WTC11 (cell line): ENCODE results near the gene NECTIN1. TPM values are rescaled to one million over a fixed set of nuclear protein-coding genes. Genes with fewer than 3 reads are reported as not detected.
"Not testable (repeated sequence)": the region's sequence is repeated elsewhere in the genome, so short reads cannot be mapped to it uniquely, and the experiment has no call there.

Experiments
- ATAC-seq: fragments of 200-7000 bp; cut with Tn5 transposase; 2 replicates; pipeline ENCODE4 v1.10.0; 2021; ENCODE audit warnings: mild to moderate bottlenecking, moderate library complexity
- CTCF ChIA-PET: fragments of 300-600 bp; sonication (Branson Sonifier 250); formaldehyde crosslinking; loops from one replicate; lab custom pipeline; 2021; ENCODE audit warnings: antibody characterized with exemption; lab: Charles Lee
- POLR2A ChIA-PET: fragments of 350-600 bp; sonication (Branson Sonifier 250); formaldehyde crosslinking; loops from one replicate; lab custom pipeline; 2021; ENCODE audit warnings: antibody characterized with exemption; lab: Charles Lee
- DNase-seq: peaks from one replicate; pipeline ENCODE4 v3.0.0; 2021; ENCODE audit warnings: low spot score
- H3K27ac Mint-ChIP-seq: 2 replicates; pipeline ENCODE4 v1.8.0; 2021; ENCODE audit warnings: mixed read lengths
- H3K27me3 Mint-ChIP-seq: 2 replicates; pipeline ENCODE4 v1.8.0; 2021; ENCODE audit warnings: low read depth, mild to moderate bottlenecking, moderate library complexity, mixed read lengths
- H3K36me3 Mint-ChIP-seq: 2 replicates; pipeline ENCODE4 v1.8.0; 2021; ENCODE audit warnings: mixed read lengths
- H3K4me1 Mint-ChIP-seq: 2 replicates; pipeline ENCODE4 v1.8.0; 2022; ENCODE audit warnings: mixed read lengths
- H3K4me3 Mint-ChIP-seq: 2 replicates; pipeline ENCODE4 v1.8.0; 2021; ENCODE audit warnings: mild to moderate bottlenecking, moderate library complexity, mixed read lengths
- H3K9me3 Mint-ChIP-seq: 2 replicates; pipeline ENCODE4 v1.8.0; 2021; ENCODE audit warnings: mixed read lengths
- ELF4 ChIP-seq: sonication (generic); formaldehyde crosslinking; IDR thresholded peaks from 2 replicates; pipeline ENCODE4 v1.8.1; 2022; ENCODE audit warnings: low read depth, mild to moderate bottlenecking, moderate library complexity, missing genetic modification reagents
- FOXP1 ChIP-seq: sonication (generic); formaldehyde crosslinking; IDR thresholded peaks from 2 replicates; pipeline ENCODE4 v1.8.0; 2022; ENCODE audit warnings: missing genetic modification reagents, mild to moderate bottlenecking, moderate library complexity, borderline replicate concordance
- GRHL2 ChIP-seq: fragments of 250-450 bp; sonication (Bioruptor Pico); IDR thresholded peaks from 2 replicates; pipeline ENCODE4 v1.8.0; 2022; ENCODE audit warnings: mild to moderate bottlenecking, moderate library complexity; ENCODE audit not compliant: insufficient replicate concordance, severe bottlenecking
- MXD4 ChIP-seq: fragments of 250-450 bp; sonication (Bioruptor Pico); IDR thresholded peaks from 2 replicates; pipeline ENCODE4 v1.8.0; 2021; ENCODE audit warnings: mild to moderate bottlenecking, moderate library complexity, borderline replicate concordance
- OVOL2 ChIP-seq: fragments of 250-450 bp; sonication (Bioruptor Pico); IDR thresholded peaks from 2 replicates; pipeline ENCODE4 v1.9.0; 2021; ENCODE audit warnings: mild to moderate bottlenecking, borderline replicate concordance
- TP53 ChIP-seq: sonication (generic); formaldehyde crosslinking; IDR thresholded peaks from 2 replicates; pipeline ENCODE4 v1.8.1; 2023; ENCODE audit warnings: mild to moderate bottlenecking, missing genetic modification reagents
- ZNF232 ChIP-seq: sonication (generic); formaldehyde crosslinking; IDR thresholded peaks from 2 replicates; pipeline ENCODE4 v1.8.0; 2022; ENCODE audit warnings: mild to moderate bottlenecking, missing genetic modification reagents
- ZNF263 ChIP-seq: sonication (generic); formaldehyde crosslinking; IDR thresholded peaks from 2 replicates; pipeline ENCODE4 v1.8.1; 2022; ENCODE audit warnings: low read depth, mild to moderate bottlenecking, moderate library complexity, missing genetic modification reagents
- ZNF416 ChIP-seq: fragments of 250-450 bp; sonication (Bioruptor Pico); IDR thresholded peaks from 2 replicates; pipeline ENCODE4 v1.9.0; 2021; ENCODE audit warnings: mild to moderate bottlenecking, inconsistent platforms
- total RNA-seq: library from RNA; stranded (reverse); gene quantifications from 3 replicates; pipeline ENCODE4 v1.2.3, GENCODE V29; 2021
- TF ChIP-seq, protein P1 (sequence below): fragments of 250-450 bp; sonication (Bioruptor Pico); conservative IDR thresholded peaks from 2 replicates; pipeline ENCODE4 v1.9.0; 2021; ENCODE audit warnings: mild to moderate bottlenecking
- TF ChIP-seq, protein P2 (sequence below): fragments of 200-600 bp; IDR thresholded peaks from 2 replicates; pipeline ENCODE4 v1.8.0; 2022; ENCODE audit warnings: antibody characterized with exemption
- TF ChIP-seq, protein P3 (sequence below): sonication (generic); formaldehyde crosslinking; conservative IDR thresholded peaks from 2 replicates; pipeline ENCODE4 v1.8.1; 2023; ENCODE audit warnings: mild to moderate bottlenecking, low read depth, missing genetic modification reagents, moderate library complexity
- TF ChIP-seq, protein P4 (sequence below): sonication (generic); formaldehyde crosslinking; IDR thresholded peaks from 2 replicates; pipeline ENCODE4 v1.8.1; 2023; ENCODE audit warnings: mild to moderate bottlenecking, missing genetic modification reagents

NECTIN1 gene
- total RNA-seq, 1 experiment from 2014 or later = 86.2 TPM

DNA sequence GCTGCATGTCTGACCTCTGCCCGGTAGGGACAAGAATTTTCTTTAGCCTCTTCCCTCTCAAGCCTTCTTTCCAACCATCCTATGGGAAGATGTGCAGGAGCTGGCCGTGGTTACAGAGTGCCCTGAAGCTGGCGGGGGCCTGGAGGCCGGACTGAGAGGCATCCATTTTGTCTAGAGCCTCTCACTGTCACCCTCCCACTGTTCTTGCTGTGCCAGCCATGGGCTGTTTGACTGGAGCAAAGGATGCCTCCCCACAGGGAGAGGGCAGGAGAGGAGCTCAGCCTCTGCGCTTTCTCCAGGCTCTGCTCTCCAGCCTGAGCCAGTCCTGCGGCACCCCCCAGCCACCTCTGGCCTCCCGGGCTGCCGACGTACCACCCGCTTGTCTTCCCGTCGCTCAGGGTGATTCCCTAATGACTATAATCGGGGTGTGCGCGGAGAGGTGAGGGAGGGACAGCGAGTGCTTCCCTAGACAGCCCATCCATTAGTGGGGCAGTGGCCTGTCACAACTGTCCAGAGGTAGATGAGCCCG, 123.8 kb downstream of the NECTIN1 start (continued):
- TF ChIP-seq ZNF263 (CRISPR knock-in tag) (no peak), MXD4 (CRISPR knock-in tag) (no peak)

DNA sequence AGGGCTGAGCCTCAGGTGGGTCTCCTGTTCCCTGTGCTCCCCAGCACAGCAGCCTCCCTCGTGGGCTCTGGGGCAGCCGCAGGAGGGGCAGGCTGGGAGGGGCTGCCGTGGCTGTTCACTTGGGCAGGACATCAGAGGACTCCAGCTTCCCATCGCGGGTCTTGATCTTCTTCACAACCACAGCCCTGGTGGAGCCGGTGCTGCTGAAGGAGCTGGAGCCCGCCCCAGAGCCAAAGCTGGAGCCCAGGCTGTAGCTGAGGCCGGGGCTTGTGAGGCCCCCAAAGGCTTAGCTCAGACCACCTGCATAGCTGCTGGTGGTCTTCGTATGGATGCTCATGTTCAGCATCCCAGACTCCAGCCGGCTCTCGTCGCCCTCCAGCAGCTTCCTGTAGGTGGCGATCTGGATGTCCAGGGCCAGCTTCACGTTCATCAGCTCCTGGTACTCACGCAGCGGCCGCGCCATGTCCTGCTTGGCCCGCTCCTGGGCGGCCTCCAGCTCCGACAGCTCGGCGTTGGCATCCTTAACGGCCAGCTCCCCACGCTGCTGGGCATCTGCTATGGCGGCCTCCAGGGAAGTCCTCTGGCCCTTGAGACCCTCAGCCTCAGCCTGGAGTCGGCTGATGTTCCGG, 126.1 kb downstream of the NECTIN1 start:
- H3K27ac Mint-ChIP-seq = no peak overlapping the region
- ChIA-PET POLR2A (no interaction called here), CTCF (interaction anchor here (0.6 to 4.2 kb wide), 27 partner anchors 12 to 509 kb away, joined by 3 to 28 read pairs (median 5); partner anchors contain the start of gene NECTIN1)
- ATAC-seq (no peak), DNase-seq (peak; percentile 53)
- peaks cover 16% of the 10 kb centered on the region for H3K4me1 Mint-ChIP-seq
- peaks cover 39% of the 10 kb centered on the region for H3K27me3 Mint-ChIP-seq
- no peak overlapping the region for H3K4me3 Mint-ChIP-seq
- no peaks in the 10 kb centered on the region for H3K9me3 Mint-ChIP-seq
- TF ChIP-seq, protein P1, sequence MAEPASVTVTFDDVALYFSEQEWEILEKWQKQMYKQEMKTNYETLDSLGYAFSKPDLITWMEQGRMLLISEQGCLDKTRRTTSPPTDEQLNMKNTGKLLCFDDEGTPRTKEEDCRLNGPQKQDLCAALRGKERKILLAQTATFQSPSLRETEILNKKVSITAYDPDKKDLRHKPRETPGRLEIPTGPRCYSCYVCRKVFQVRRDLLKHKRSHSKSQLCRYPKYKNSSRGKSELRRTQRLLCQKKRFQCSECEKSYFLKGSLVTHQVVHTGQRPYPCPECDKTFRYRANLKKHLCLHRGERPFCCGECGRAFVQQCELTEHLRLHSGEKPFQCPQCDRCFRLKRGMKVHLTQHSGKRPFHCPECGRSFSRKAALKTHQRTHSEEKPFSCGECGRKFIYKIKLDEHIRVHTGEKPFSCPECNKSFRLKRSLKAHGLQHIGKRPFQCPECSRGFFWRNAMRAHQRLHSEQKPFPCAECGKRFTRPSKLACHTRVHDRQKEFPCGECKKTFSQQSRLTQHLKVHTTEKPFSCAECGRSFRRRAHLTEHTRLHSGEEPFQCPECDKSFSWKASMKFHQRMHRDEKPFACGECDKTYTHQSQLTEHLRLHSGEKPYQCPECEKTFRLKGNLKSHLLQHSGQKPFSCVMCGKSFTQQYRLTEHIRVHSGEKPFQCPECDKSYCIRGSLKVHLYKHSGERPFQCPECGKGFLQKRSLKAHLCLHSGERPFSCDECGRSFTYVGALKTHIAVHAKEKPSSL (CRISPR knock-in tag) = no peak
- no peak for TF ChIP-seq TP53
- TF ChIP-seq, protein P2, sequence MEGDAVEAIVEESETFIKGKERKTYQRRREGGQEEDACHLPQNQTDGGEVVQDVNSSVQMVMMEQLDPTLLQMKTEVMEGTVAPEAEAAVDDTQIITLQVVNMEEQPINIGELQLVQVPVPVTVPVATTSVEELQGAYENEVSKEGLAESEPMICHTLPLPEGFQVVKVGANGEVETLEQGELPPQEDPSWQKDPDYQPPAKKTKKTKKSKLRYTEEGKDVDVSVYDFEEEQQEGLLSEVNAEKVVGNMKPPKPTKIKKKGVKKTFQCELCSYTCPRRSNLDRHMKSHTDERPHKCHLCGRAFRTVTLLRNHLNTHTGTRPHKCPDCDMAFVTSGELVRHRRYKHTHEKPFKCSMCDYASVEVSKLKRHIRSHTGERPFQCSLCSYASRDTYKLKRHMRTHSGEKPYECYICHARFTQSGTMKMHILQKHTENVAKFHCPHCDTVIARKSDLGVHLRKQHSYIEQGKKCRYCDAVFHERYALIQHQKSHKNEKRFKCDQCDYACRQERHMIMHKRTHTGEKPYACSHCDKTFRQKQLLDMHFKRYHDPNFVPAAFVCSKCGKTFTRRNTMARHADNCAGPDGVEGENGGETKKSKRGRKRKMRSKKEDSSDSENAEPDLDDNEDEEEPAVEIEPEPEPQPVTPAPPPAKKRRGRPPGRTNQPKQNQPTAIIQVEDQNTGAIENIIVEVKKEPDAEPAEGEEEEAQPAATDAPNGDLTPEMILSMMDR = no peak
- TF ChIP-seq OVOL2 = no peak
- TF ChIP-seq ZNF232 (CRISPR knock-in tag) = no peak
- no peaks in the 10 kb centered on the region for H3K36me3 Mint-ChIP-seq

DNA sequence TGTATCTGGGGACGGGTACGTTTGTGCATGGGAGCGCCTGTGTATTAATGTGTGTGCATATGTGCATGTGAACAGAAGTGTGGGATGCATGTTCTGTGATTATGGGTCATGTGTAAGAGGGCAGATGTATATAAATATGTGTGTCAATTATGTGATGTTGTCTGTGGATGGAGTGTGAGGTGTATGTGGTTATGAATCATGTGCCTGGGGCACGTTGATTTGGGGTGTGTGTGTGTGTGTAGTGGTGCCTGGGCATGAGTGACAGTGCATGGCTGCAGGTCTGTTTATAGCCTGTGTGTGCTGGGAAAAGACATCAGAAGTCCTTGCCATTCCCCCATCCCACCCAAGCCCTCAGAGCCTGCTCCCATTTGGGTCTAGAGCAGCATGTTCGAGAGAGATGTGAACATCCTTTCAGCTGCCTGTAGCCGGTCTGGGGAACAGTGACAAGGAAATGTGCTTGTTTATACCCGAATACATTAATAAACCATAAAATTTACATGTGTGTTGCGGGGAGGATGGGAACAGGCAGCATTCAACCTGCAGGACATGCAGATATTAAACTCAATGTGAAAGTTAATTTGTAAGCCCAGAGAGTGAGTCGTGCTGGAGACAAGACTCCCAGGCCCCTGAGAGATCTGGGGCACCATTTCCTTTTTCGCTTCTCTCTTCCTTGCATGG, 129.0 kb downstream of the NECTIN1 start:
- ChIA-PET POLR2A (no interaction called here), CTCF (interaction anchor here (1.7 kb wide), 1 partner anchor 27 kb away, joined by 3 read pairs; no protein-coding TSS in a partner anchor)
- ATAC-seq (no peak), DNase-seq (no peak)
- Mint-ChIP-seq H3K27me3 (peaks cover 16% of the 10 kb centered on the region), H3K4me3 (no peak overlapping the region), H3K27ac (no peak overlapping the region), H3K36me3 (no peaks in the 10 kb centered on the region), H3K9me3 (no peaks in the 10 kb centered on the region), H3K4me1 (peaks cover 12% of the 10 kb centered on the region)
- TF ChIP-seq GRHL2 = no peak

DNA sequence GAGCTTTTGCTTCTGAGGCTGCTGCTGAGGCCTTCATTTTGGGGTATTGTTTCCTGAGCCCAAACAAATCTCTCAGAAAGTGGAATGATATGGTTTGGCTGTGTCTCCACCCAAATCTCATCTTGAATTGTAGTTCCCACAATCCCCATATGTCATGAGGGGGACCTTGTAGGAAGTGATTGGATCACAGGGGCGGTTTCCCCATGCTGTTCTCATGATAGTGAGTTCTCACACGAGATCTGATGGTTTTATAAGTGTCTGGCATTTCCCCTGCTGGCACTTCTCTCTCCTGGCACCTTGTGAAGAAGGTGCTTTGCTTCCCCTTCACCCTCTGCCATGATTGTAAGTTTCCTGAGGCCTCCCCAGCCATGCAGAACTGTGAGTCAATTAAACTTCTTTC, 133.1 kb downstream of the NECTIN1 start:
- DNase-seq, H3K9me3 Mint-ChIP-seq, H3K27ac Mint-ChIP-seq, H3K36me3 Mint-ChIP-seq, ATAC-seq, H3K4me3 Mint-ChIP-seq, H3K27me3 Mint-ChIP-seq, POLR2A ChIA-PET: not testable (repeated sequence)
- peaks cover 11% of the 10 kb centered on the region for H3K4me1 Mint-ChIP-seq
- CTCF ChIA-PET = interaction anchor here (1.5 kb wide), 1 partner anchor 23 kb away, joined by 3 read pairs; no protein-coding TSS in a partner anchor

DNA sequence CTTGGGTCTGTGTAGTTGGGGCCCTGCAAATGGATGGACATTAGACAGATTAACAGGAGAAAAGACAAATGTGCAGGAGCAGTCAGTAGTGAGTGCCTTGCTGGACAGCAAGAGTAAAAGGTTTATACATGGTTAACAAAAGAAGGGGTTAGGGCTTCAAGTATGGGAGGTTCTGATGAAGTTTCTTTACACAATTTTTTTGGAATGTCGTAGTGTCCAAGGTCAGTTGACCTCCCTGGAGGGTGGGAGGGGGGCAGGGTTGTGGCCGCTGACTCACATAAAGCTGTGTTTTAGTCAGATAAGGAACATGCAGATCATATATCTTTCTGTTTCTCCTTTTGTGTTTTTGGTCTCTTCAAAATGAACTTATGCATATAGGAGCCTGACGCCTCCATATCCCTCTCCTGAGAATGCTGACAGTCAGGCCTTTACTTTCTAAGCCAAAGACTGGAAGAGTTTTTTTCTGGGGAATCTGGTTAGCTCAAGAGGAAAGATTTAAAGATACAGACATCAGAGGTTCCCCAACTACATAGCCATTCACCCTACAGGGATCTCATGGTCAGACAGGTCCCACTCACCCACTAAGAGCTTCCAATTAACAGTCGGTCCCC, 134.3 kb downstream of the NECTIN1 start:
- no peak for DNase-seq
- no peak for ATAC-seq
- Mint-ChIP-seq H3K36me3 (no peaks in the 10 kb centered on the region), H3K4me1 (peaks cover 23% of the 10 kb centered on the region), H3K9me3 (0 out of 2 replicates have a peak, but pooled peaks cover 3% of the 10 kb centered on the region), H3K27ac (no peak overlapping the region), H3K27me3 (peaks cover 2% of the 10 kb centered on the region), H3K4me3 (no peak overlapping the region)
- POLR2A ChIA-PET = no interaction called here
- CTCF ChIA-PET = interaction anchor here (0.7 to 1.5 kb wide), 4 partner anchors 11 to 29 kb away, joined by 3 to 5 read pairs (median 3); no protein-coding TSS in a partner anchor
- TF ChIP-seq, protein P3, sequence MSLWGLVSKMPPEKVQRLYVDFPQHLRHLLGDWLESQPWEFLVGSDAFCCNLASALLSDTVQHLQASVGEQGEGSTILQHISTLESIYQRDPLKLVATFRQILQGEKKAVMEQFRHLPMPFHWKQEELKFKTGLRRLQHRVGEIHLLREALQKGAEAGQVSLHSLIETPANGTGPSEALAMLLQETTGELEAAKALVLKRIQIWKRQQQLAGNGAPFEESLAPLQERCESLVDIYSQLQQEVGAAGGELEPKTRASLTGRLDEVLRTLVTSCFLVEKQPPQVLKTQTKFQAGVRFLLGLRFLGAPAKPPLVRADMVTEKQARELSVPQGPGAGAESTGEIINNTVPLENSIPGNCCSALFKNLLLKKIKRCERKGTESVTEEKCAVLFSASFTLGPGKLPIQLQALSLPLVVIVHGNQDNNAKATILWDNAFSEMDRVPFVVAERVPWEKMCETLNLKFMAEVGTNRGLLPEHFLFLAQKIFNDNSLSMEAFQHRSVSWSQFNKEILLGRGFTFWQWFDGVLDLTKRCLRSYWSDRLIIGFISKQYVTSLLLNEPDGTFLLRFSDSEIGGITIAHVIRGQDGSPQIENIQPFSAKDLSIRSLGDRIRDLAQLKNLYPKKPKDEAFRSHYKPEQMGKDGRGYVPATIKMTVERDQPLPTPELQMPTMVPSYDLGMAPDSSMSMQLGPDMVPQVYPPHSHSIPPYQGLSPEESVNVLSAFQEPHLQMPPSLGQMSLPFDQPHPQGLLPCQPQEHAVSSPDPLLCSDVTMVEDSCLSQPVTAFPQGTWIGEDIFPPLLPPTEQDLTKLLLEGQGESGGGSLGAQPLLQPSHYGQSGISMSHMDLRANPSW = no peak
- TF ChIP-seq FOXP1 (CRISPR knock-in tag) = no peak
- TF ChIP-seq, protein P1 (CRISPR knock-in tag) = no peak
- TF ChIP-seq ZNF416 (CRISPR knock-in tag) = no peak
- TF ChIP-seq ELF4 (CRISPR knock-in tag) = no peak
- TF ChIP-seq, protein P4, sequence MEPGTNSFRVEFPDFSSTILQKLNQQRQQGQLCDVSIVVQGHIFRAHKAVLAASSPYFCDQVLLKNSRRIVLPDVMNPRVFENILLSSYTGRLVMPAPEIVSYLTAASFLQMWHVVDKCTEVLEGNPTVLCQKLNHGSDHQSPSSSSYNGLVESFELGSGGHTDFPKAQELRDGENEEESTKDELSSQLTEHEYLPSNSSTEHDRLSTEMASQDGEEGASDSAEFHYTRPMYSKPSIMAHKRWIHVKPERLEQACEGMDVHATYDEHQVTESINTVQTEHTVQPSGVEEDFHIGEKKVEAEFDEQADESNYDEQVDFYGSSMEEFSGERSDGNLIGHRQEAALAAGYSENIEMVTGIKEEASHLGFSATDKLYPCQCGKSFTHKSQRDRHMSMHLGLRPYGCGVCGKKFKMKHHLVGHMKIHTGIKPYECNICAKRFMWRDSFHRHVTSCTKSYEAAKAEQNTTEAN (CRISPR knock-in tag) = no peak
